GM13977 (cell line): ENCODE data around the gene PRR13.
"Not testable (repeated sequence)": the region's sequence is repeated elsewhere in the genome, so short reads cannot be mapped to it uniquely, and the experiment has no call there.

Experiments used
- DNase-seq: peaks from one replicate; pipeline ENCODE4 v3.0.0; 2012; ENCODE audit warnings: low spot score
- CTCF ChIP-seq: IDR thresholded peaks from 2 replicates; pipeline ENCODE4 v1.5.1; 2012; ENCODE audit warnings: mild to moderate bottlenecking, control low read depth; ENCODE audit not compliant: insufficient read depth; ENCODE audit errors: extremely low read depth, missing control alignments
- in situ Hi-C: fragments of 300-500 bp; cut with MboI; formaldehyde crosslinking; loops from one replicate; pipeline ENCODE4 v1.12.0; 2022; ENCODE audit warnings: low sequenced_read_pairs, low pct_unique_long_range_greater_than_20kb, mixed read lengths, inconsistent platforms; ENCODE audit not compliant: unreplicated experiment

The PRR13 gene

GRCh38 chr12:53474819-53475218 is 33.3 kb downstream of the PRR13 start:
- DNase-seq: no peak
- TF ChIP-seq CTCF: no peak
- in situ Hi-C loops: no loop called here

GRCh38 chr12:53476769-53477209 is 35.3 kb downstream of the PRR13 start:
- peak; percentile 22 for TF ChIP-seq CTCF
- in situ Hi-C loops: no loop called here
- no peak for DNase-seq

GRCh38 chr12:53478865-53479264 is 37.3 kb downstream of the PRR13 start:
- no peak for DNase-seq
- in situ Hi-C loops: no loop called here
- TF ChIP-seq CTCF: no peak

- TF ChIP-seq CTCF: no peak
- DNase-seq: no peak
- in situ Hi-C loops: no loop called here
These were observed 37.8 kb downstream of the PRR13 start for GRCh38 chr12:53479331-53479730.

- no peak for TF ChIP-seq CTCF
- in situ Hi-C loops: no loop called here
- no peak for DNase-seq
These were observed 39.2 kb downstream of the PRR13 start for GRCh38 chr12:53480491-53481442.

- in situ Hi-C loops, DNase-seq: not testable (repeated sequence)
These were observed 39.9 kb downstream of the PRR13 start for GRCh38 chr12:53481458-53481857.

GRCh38 chr12:53481939-53482586 is 40.5 kb downstream of the PRR13 start:
- in situ Hi-C loops: no loop called here
- no peak for DNase-seq
- TF ChIP-seq CTCF: no peak
